Prostate gland (tissue), 2 donors: ENCODE measurements around the gene PVALB.

Experiments
- CTCF ChIP-seq, 4 experiments: fragments of 200-600 bp in 2 of 4; fragments of 450-650 bp in 2 of 4; sonication (generic) in 2 of 4; IDR thresholded peaks; 1 replicate in 3 of 4; 2 replicates in 1 of 4; pipeline ENCODE4 v1.5.1; 2016 to 2019; ENCODE audit warnings: antibody characterized with exemption in 4 of 4, mild to moderate bottlenecking in 2 of 4, moderate library complexity in 2 of 4
- POLR2A ChIP-seq: fragments of 450-650 bp; IDR thresholded peaks from one replicate; pipeline ENCODE4 v1.6.1; 2016; ENCODE audit warnings: antibody characterized with exemption, mild to moderate bottlenecking
- POLR2AphosphoS5 ChIP-seq: sonication (generic); formaldehyde crosslinking; IDR thresholded peaks from one replicate; pipeline ENCODE4 v1.6.1; 2017; ENCODE audit warnings: antibody characterized with exemption

- TF ChIP-seq POLR2A (no peak), POLR2AphosphoS5 (no peak), CTCF (IDR thresholded peaks at IDR 0.05) (no peak)
These were observed 61.5 kb downstream of the PVALB start for GRCh38 chr22:36755316-36755715.
